GM23338 (cell line): ENCODE results near the gene LCP1.

Source experiments
- CTCF ChIP-seq, 2 experiments: fragments of 200-600 bp in 1 of 2; sonication (generic) in 1 of 2; conservative IDR thresholded peaks; 2 replicates each; pipeline versions ENCODE4 v1.5.1 to v1.6.1; 2016 to 2017; ENCODE audit warnings: antibody characterized with exemption in 2 of 2, low read depth in 2 of 2, mild to moderate bottlenecking in 2 of 2, moderate library complexity in 1 of 2
- EZH2phosphoT487 ChIP-seq: fragments of 200-600 bp; sonication (generic); IDR thresholded peaks from one replicate; pipeline ENCODE4 v1.8.1; 2018; ENCODE audit warnings: antibody characterized with exemption; ENCODE audit not compliant: unreplicated experiment
- POLR2AphosphoS5 ChIP-seq: IDR thresholded peaks from 2 replicates; pipeline ENCODE4 v1.6.1; 2016; ENCODE audit warnings: antibody characterized with exemption, low read depth

DNA sequence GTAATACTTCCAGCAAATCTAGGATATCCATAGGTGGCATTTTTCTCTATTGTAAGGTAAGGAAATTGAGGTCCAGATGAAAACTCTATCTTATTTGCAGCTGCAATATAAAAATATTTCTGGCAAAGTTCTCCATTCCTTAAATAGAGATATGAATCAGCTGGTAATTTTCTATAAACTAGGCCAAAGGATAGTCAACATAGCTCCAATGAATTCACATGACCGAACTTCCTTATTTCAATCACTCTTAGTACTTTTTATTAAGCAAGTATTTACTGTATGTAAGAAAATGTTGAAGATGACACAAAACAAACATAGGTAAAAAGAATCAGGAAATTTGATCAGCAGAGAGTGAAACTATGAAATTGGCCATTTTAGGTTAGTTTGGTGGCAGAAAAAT lies 13.0 kb upstream of the LCP1 start:
- TF ChIP-seq EZH2phosphoT487, result no peak
- TF ChIP-seq CTCF (conservative IDR thresholded peaks at IDR 0.05; ENCODE audit: low read depth in 2 of 2), result no peak
- no peak for TF ChIP-seq POLR2AphosphoS5
